ENCODE results near the gene OSBP2. TPM values are rescaled to one million over a fixed set of nuclear protein-coding genes. Genes with fewer than 3 reads are reported as not detected.

Gene OSBP2
- total RNA-seq, 1 donor from 2014 or later: 15.8 TPM

- Mint-ChIP-seq H3K36me3 (no peaks in the 10 kb centered on the region), H3K4me3 (no peak overlapping the region), H3K4me1 (no peaks in the 10 kb centered on the region), H3K27me3 (ENCODE audit: low read depth) (peaks cover 3% of the 10 kb centered on the region), H3K27ac (no peak overlapping the region), H3K9me3 (no peaks in the 10 kb centered on the region)
- no peak for DNase-seq (ENCODE audit: low spot score in 2 of 2, unreplicated experiment in 2 of 2)
- TF ChIP-seq CTCF (IDR thresholded peaks at IDR 0.05; ENCODE audit: unreplicated experiment): no peak
Observed at GRCh38 chr22:30744224-30744623, 49.5 kb downstream of the OSBP2 start.

- H3K36me3 Mint-ChIP-seq: no peaks in the 10 kb centered on the region
- H3K9me3 Mint-ChIP-seq: no peaks in the 10 kb centered on the region
- H3K27me3 Mint-ChIP-seq (ENCODE audit: low read depth): no peaks in the 10 kb centered on the region
- no peak overlapping the region for H3K27ac Mint-ChIP-seq
- DNase-seq (ENCODE audit: low spot score in 2 of 2, unreplicated experiment in 2 of 2): no peak
- H3K4me1 Mint-ChIP-seq: no peaks in the 10 kb centered on the region
- TF ChIP-seq CTCF (IDR thresholded peaks at IDR 0.05; ENCODE audit: unreplicated experiment): no peak
- H3K4me3 Mint-ChIP-seq: no peak overlapping the region
Observed at GRCh38 chr22:30747493-30747892, 52.8 kb downstream of the OSBP2 start.

GRCh38 chr22:30749272-30749671 is 54.6 kb downstream of the OSBP2 start:
- no peaks in the 10 kb centered on the region for H3K27me3 Mint-ChIP-seq (ENCODE audit: low read depth)
- H3K4me1 Mint-ChIP-seq: no peaks in the 10 kb centered on the region
- no peak for DNase-seq (ENCODE audit: low spot score in 2 of 2, unreplicated experiment in 2 of 2)
- no peaks in the 10 kb centered on the region for H3K9me3 Mint-ChIP-seq
- H3K4me3 Mint-ChIP-seq: no peak overlapping the region
- H3K27ac Mint-ChIP-seq: no peak overlapping the region
- TF ChIP-seq CTCF (IDR thresholded peaks at IDR 0.05; ENCODE audit: unreplicated experiment): no peak
- no peaks in the 10 kb centered on the region for H3K36me3 Mint-ChIP-seq

- H3K4me1 Mint-ChIP-seq: no peaks in the 10 kb centered on the region
- no peaks in the 10 kb centered on the region for H3K9me3 Mint-ChIP-seq
- no peak for DNase-seq (ENCODE audit: low spot score in 2 of 2, unreplicated experiment in 2 of 2)
- no peak for TF ChIP-seq CTCF (IDR thresholded peaks at IDR 0.05; ENCODE audit: unreplicated experiment)
- no peak overlapping the region for H3K4me3 Mint-ChIP-seq
- no peak overlapping the region for H3K27ac Mint-ChIP-seq
- no peaks in the 10 kb centered on the region for H3K36me3 Mint-ChIP-seq
- H3K27me3 Mint-ChIP-seq (ENCODE audit: low read depth): no peaks in the 10 kb centered on the region
Observed at GRCh38 chr22:30749849-30750248, 55.2 kb downstream of the OSBP2 start.

- Mint-ChIP-seq H3K36me3 (no peaks in the 10 kb centered on the region), H3K4me3 (no peak overlapping the region), H3K4me1 (no peaks in the 10 kb centered on the region), H3K27ac (no peak overlapping the region), H3K27me3 (ENCODE audit: low read depth) (no peaks in the 10 kb centered on the region), H3K9me3 (no peaks in the 10 kb centered on the region)
- no peak for TF ChIP-seq CTCF (IDR thresholded peaks at IDR 0.05; ENCODE audit: unreplicated experiment)
- no peak for DNase-seq (ENCODE audit: low spot score in 2 of 2, unreplicated experiment in 2 of 2)
Observed at GRCh38 chr22:30751529-30751928, 56.9 kb downstream of the OSBP2 start.

- no peak for DNase-seq (ENCODE audit: low spot score in 2 of 2, unreplicated experiment in 2 of 2)
Observed at GRCh38 chr22:30752771-30753170, 58.1 kb downstream of the OSBP2 start.

More at GRCh38 chr22:30752771-30753170, 58.1 kb downstream of the OSBP2 start:
- no peak for TF ChIP-seq CTCF (IDR thresholded peaks at IDR 0.05; ENCODE audit: unreplicated experiment)
- H3K4me3 Mint-ChIP-seq: no peak overlapping the region
- no peak overlapping the region for H3K27ac Mint-ChIP-seq
- H3K27me3 Mint-ChIP-seq (ENCODE audit: low read depth): no peaks in the 10 kb centered on the region
- H3K36me3 Mint-ChIP-seq: no peaks in the 10 kb centered on the region
- H3K4me1 Mint-ChIP-seq: no peaks in the 10 kb centered on the region
- H3K9me3 Mint-ChIP-seq: no peaks in the 10 kb centered on the region
